Activated CD4-positive, alpha-beta T cell treated with anti-CD3 and anti-CD28 coated beads for 36 hours (primary cell): ENCODE measurements around the gene ARHGEF1. TPM values are rescaled to one million over a fixed set of nuclear protein-coding genes. Genes with fewer than 3 reads are reported as not detected.

Source experiments
- ATAC-seq: fragments of 200-7000 bp; cut with Tn5 transposase; one replicate; pipeline ENCODE4 v1.10.0; 2021; ENCODE audit warnings: mild to moderate bottlenecking, moderate library complexity
- CTCF ChIA-PET: fragments of 350-600 bp; sonication (Branson Sonifier 250); formaldehyde crosslinking; loops from one replicate; lab custom pipeline; 2021; ENCODE audit warnings: antibody characterized with exemption; lab: Charles Lee
- POLR2A ChIA-PET: fragments of 350-600 bp; sonication (Branson Sonifier 250); formaldehyde crosslinking; loops from one replicate; lab custom pipeline; 2021; ENCODE audit warnings: antibody characterized with exemption, inconsistent platforms; lab: Charles Lee
- DNase-seq: peaks from one replicate; pipeline ENCODE4 v3.0.0-alpha.2; 2020
- H3K27ac Mint-ChIP-seq: one replicate; pipeline ENCODE4 v1.8.0; 2021; ENCODE audit warnings: mixed read lengths
- H3K27me3 Mint-ChIP-seq: one replicate; pipeline ENCODE4 v1.8.0; 2021; ENCODE audit warnings: mixed read lengths
- H3K36me3 Mint-ChIP-seq: one replicate; pipeline ENCODE4 v1.8.0; 2021; ENCODE audit warnings: low read depth, mixed read lengths
- H3K4me1 Mint-ChIP-seq: one replicate; pipeline ENCODE4 v1.8.0; 2021; ENCODE audit warnings: mixed read lengths
- H3K4me3 Mint-ChIP-seq: one replicate; pipeline ENCODE4 v1.8.0; 2021; ENCODE audit warnings: mild to moderate bottlenecking, moderate library complexity, mixed read lengths
- H3K9me3 Mint-ChIP-seq: one replicate; pipeline ENCODE4 v1.8.0; 2021; ENCODE audit warnings: low read depth, mixed read lengths
- intact Hi-C, 2 experiments: fragments of 100-400 bp; cut with DNase I in 1 of 2; cut with micrococcal nuclease in 1 of 2; formaldehyde crosslinking; loops; one replicate each; pipeline versions ENCODE4 v1.14.2 to v1.15.1; 2022 to 2024; cut with DNase I, micrococcal nuclease
- total RNA-seq, 2 experiments: library from RNA; stranded (reverse); gene quantifications; one replicate each; pipeline ENCODE4 v1.2.3, GENCODE V29; 2021

Gene ARHGEF1
- total RNA-seq, 2 experiments from 2014 or later: 231 to 276 TPM

GRCh38 chr19:41928221-41928683, 45.3 kb downstream of the ARHGEF1 start, which contains the start of gene ERFL:
Gene ERFL (minus strand): TSS chr19:41928449. CDS start chr19:41912919, 15,530 bp downstream.
- no peaks in the 10 kb centered on the region for H3K36me3 Mint-ChIP-seq

DNA sequence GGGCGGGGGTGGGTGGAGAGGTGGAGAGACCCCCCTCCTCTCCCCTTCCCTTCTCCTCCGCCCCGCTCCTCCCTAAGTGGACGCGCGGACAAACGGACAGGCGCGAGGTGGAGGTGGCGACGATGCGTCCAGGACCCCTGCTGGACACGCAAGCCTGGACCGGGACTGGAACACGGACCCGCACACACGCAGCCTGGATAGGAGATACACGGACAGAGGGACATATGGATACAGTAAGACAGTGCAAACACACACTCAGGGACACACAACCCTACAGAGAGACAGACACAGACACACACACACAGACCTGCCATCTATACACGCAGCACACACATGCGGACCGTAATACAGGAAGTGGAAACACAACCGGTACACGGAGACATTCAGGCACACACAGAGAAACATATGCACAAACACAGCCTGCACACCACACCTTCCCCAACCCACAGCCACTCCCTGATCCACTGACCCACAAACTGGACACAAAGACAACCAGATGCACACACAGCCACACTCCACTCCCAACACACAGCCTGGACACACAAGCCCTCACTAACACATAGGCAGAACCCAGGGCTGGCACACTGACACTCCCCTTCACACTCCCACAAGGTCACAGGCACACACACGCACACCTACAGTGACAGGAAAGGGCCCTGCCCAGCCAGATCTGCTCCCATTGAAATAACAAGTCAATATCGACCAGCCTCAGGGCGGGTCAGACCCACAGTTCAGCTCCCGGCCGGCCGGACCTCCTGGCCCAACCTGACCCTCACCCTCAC, 46.0 kb downstream of the ARHGEF1 start:
- Mint-ChIP-seq H3K4me3 (peak overlapping the region; percentile 77), H3K27me3 (no peaks in the 10 kb centered on the region), H3K36me3 (no peaks in the 10 kb centered on the region), H3K4me1 (peaks cover 24% of the 10 kb centered on the region), H3K27ac (peak overlapping the region; percentile 81), H3K9me3 (no peaks in the 10 kb centered on the region)
- ChIA-PET CTCF (interaction anchor here (1.0 to 1.5 kb wide), 3 partner anchors 14 to 42 kb away, joined by 3 to 4 read pairs (median 3); no protein-coding TSS in a partner anchor), POLR2A (no interaction called here)
- DNase-seq (peak; percentile 56), ATAC-seq (peak; percentile 76)
- intact Hi-C loops: loop anchor here (2.0 to 5.0 kb wide), 3 partner anchors 14 to 42 kb away; no protein-coding TSS in a partner anchor

More at GRCh38 chr19:41928221-41928683, 45.3 kb downstream of the ARHGEF1 start, which contains the start of gene ERFL:
- H3K27ac Mint-ChIP-seq: peak within 1 kb of the TSS; percentile 81
- ChIA-PET CTCF (interaction anchor here (0.6 to 1.5 kb wide), 4 partner anchors 14 to 56 kb away, joined by 3 to 4 read pairs (median 3); no protein-coding TSS in a partner anchor), POLR2A (no interaction called here)
- peak; percentile 54 for ATAC-seq
- peaks cover 20% of the 10 kb centered on the region for H3K4me1 Mint-ChIP-seq
- H3K4me3 Mint-ChIP-seq: peak within 1 kb of the TSS; percentile 77
- no peaks in the 10 kb centered on the region for H3K9me3 Mint-ChIP-seq
- intact Hi-C loops: loop anchor here (2.0 to 5.0 kb wide), 3 partner anchors 13 to 41 kb away; no protein-coding TSS in a partner anchor
- H3K27me3 Mint-ChIP-seq: peaks cover 1% of the 10 kb centered on the region
- peak; percentile 56 for DNase-seq

GRCh38 chr19:41929536-41930071, 46.6 kb downstream of the ARHGEF1 start:
- ChIA-PET CTCF (interaction anchor here (1.1 to 1.7 kb wide), 5 partner anchors 13 to 43 kb away, joined by 3 to 8 read pairs (median 3); no protein-coding TSS in a partner anchor), POLR2A (no interaction called here)
- Mint-ChIP-seq H3K9me3 (no peaks in the 10 kb centered on the region), H3K27me3 (no peaks in the 10 kb centered on the region), H3K27ac (no peak overlapping the region), H3K4me1 (peaks cover 28% of the 10 kb centered on the region), H3K36me3 (no peaks in the 10 kb centered on the region), H3K4me3 (peak overlapping the region; percentile 77)
- ATAC-seq (no peak), DNase-seq (peak; percentile 9)
- intact Hi-C loops: loop anchor here (2.0 to 5.0 kb wide), 3 partner anchors 15 to 43 kb away; no protein-coding TSS in a partner anchor

DNA sequence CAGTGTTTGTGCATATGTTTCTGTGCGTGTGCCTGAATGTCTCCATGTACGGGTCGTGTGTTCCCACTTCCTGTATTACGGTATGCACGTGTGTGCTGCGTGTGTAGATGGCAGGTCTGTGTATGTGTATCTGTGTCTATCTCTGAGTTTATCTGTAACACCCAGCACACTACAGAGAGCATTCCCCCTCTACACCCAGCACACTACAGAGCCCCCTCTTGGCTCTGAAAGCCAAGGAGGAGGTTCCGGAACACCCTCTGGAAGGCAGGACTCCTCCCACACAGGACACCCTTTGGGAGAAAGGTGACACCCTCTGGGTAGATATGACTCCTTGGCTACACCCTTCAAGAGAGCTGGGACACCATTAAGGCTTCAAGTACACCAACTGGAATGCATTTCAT, 47.3 kb downstream of the ARHGEF1 start:
- no peaks in the 10 kb centered on the region for H3K9me3 Mint-ChIP-seq
- H3K27ac Mint-ChIP-seq: no peak overlapping the region
- H3K4me1 Mint-ChIP-seq: peaks cover 35% of the 10 kb centered on the region
- POLR2A ChIA-PET: no interaction called here
- intact Hi-C loops: no loop called here
- H3K4me3 Mint-ChIP-seq: no peak overlapping the region
- no peak for ATAC-seq
- CTCF ChIA-PET: interaction anchor here (1.1 to 1.7 kb wide), 5 partner anchors 12 to 44 kb away, joined by 3 to 8 read pairs (median 3); no protein-coding TSS in a partner anchor
- H3K36me3 Mint-ChIP-seq: no peaks in the 10 kb centered on the region
- H3K27me3 Mint-ChIP-seq: peaks cover 2% of the 10 kb centered on the region
- DNase-seq: no peak

- POLR2A ChIA-PET: no interaction called here
- peaks cover 39% of the 10 kb centered on the region for H3K4me1 Mint-ChIP-seq
- ATAC-seq (no peak), DNase-seq (no peak)
- H3K4me3 Mint-ChIP-seq: no peak overlapping the region
- peaks cover 2% of the 10 kb centered on the region for H3K27me3 Mint-ChIP-seq
- no peaks in the 10 kb centered on the region for H3K36me3 Mint-ChIP-seq
- no peak overlapping the region for H3K27ac Mint-ChIP-seq
- H3K9me3 Mint-ChIP-seq: no peaks in the 10 kb centered on the region
- intact Hi-C loops: no loop called here
- CTCF ChIA-PET: interaction anchor here (0.8 to 1.7 kb wide), 3 partner anchors 15 to 26 kb away, joined by 3 to 8 read pairs (median 3); no protein-coding TSS in a partner anchor
Measured at GRCh38 chr19:41930926-41931592, 48.1 kb downstream of the ARHGEF1 start.

DNA sequence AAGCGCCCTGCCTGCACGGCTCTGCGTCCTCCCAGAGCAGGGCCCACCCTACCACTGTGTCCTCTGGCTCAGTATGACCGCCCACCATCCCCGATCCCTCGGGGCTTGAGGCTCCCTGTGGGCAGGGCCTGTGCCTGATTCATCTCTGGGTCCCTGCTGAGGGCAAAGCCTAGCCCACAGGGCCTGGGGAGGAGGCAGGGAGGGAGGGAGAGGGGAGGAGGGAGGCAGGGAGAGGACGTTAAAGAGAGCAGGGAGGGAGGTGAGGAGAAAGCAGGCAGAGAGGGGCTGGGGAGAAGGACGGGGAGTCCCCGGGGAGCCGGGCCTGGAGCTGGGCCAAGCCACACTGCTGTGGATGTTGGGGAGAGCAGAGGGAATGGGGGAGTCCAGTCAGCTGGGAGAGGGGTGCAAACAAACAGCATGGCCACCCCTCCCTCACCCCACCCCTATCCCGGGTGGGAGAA, 49.3 kb downstream of the ARHGEF1 start:
- H3K4me1 Mint-ChIP-seq: peaks cover 45% of the 10 kb centered on the region
- H3K9me3 Mint-ChIP-seq: no peaks in the 10 kb centered on the region
- ChIA-PET POLR2A (no interaction called here), CTCF (no interaction called here)
- no peaks in the 10 kb centered on the region for H3K36me3 Mint-ChIP-seq
- no peak for DNase-seq
- H3K27me3 Mint-ChIP-seq: peaks cover 2% of the 10 kb centered on the region
- ATAC-seq: no peak
- intact Hi-C loops: no loop called here
- no peak overlapping the region for H3K27ac Mint-ChIP-seq
- H3K4me3 Mint-ChIP-seq: no peak overlapping the region

GRCh38 chr19:41932720-41933332, 49.8 kb downstream of the ARHGEF1 start:
- intact Hi-C loops: no loop called here
- no peaks in the 10 kb centered on the region for H3K36me3 Mint-ChIP-seq
- H3K27ac Mint-ChIP-seq: no peak overlapping the region
- H3K27me3 Mint-ChIP-seq: peaks cover 2% of the 10 kb centered on the region
- ATAC-seq: no peak
- no peak overlapping the region for H3K4me3 Mint-ChIP-seq
- H3K4me1 Mint-ChIP-seq: peaks cover 45% of the 10 kb centered on the region
- CTCF ChIA-PET: interaction anchor here (1.6 kb wide), 1 partner anchor 13 kb away, joined by 7 read pairs; no protein-coding TSS in a partner anchor
- H3K9me3 Mint-ChIP-seq: no peaks in the 10 kb centered on the region
- no peak for DNase-seq
- POLR2A ChIA-PET: no interaction called here

DNA sequence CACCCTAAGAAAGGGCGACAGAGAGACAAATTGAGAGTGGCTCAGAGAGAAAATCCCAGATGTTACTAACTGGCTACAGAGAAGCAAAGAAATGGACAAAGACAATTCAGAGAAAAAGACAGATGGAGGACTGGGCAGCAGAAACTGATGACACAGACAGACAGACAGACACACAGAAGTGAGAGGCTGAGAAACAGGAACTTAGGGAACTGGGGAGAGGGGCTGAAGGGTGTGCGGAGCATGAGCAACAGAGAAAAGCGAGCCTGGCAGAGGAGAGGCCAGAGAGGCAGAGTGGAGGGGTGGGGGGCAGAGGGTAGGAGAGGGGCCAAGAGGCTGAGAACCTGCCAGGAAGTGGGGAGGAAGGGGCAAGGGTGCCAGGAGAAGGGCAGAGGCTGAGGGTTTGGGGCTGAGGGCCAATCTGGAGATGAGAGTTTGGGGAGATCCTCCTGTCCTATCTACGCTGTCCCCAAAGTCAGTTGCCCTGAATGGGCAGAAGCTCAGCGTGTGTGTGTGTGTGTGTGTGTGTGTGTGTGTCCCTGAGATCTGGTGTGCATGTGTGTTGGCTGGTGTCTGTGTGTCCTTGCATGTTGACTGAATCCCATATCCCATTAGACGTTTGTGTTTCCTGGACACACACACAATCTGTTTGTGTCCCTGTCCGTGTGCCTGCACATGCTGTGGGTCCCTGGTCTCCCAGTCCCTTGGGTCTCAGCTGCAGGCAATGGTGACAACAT, 50.9 kb downstream of the ARHGEF1 start:
- Mint-ChIP-seq H3K4me1 (peaks cover 43% of the 10 kb centered on the region), H3K27me3 (peaks cover 2% of the 10 kb centered on the region), H3K9me3 (no peaks in the 10 kb centered on the region), H3K4me3 (no peak overlapping the region), H3K27ac (peak overlapping the region; percentile 8), H3K36me3 (no peaks in the 10 kb centered on the region)
- ATAC-seq (no peak), DNase-seq (no peak)
- CTCF ChIA-PET: interaction anchor here (0.5 to 1.6 kb wide), 5 partner anchors 12 to 141 kb away, joined by 3 to 7 read pairs (median 4); no protein-coding TSS in a partner anchor
- intact Hi-C loops: loop anchor here (1.0 to 2.0 kb wide), 3 partner anchors 17 to 61 kb away; no protein-coding TSS in a partner anchor
- POLR2A ChIA-PET: no interaction called here

GRCh38 chr19:41934849-41935374, 51.9 kb downstream of the ARHGEF1 start:
- ATAC-seq (peak; percentile 77), DNase-seq (peak; percentile 89)
- H3K9me3 Mint-ChIP-seq: no peaks in the 10 kb centered on the region
- ChIA-PET CTCF (no interaction called here), POLR2A (interaction anchor here (0.6 kb wide), 1 partner anchor 11 kb away, joined by 3 read pairs; no protein-coding TSS in a partner anchor)
- H3K27me3 Mint-ChIP-seq: peaks cover 2% of the 10 kb centered on the region
- peak overlapping the region; percentile 57 for H3K27ac Mint-ChIP-seq
- intact Hi-C loops: loop anchor here (1.0 to 2.0 kb wide), 4 partner anchors 16 to 62 kb away; no protein-coding TSS in a partner anchor
- H3K36me3 Mint-ChIP-seq: no peaks in the 10 kb centered on the region
- H3K4me1 Mint-ChIP-seq: peaks cover 38% of the 10 kb centered on the region
- H3K4me3 Mint-ChIP-seq: no peak overlapping the region
